SK-N-MC (cell line): ENCODE data around the gene HABP2.

Source experiments
- EZH2 ChIP-seq: fragments of 200-600 bp; sonication (generic); IDR thresholded peaks from one replicate; pipeline ENCODE4 v1.6.1; 2017; ENCODE audit warnings: antibody characterized with exemption
- POLR2AphosphoS5 ChIP-seq: IDR thresholded peaks from 2 replicates; pipeline ENCODE4 v1.6.1; 2012; ENCODE audit warnings: mild to moderate bottlenecking, low read depth, low read length, borderline replicate concordance

GRCh38 chr10:113622831-113623230 lies 70.0 kb downstream of the HABP2 start:
- TF ChIP-seq POLR2AphosphoS5 (no peak), EZH2 (no peak)
